B cell (primary cell): Measurements from ENCODE around the gene CEP131. TPM values are rescaled to one million over a fixed set of nuclear protein-coding genes. Genes with fewer than 3 reads are reported as not detected.

Experiments
- ATAC-seq: fragments of 200-7000 bp; cut with Tn5 transposase; one replicate; pipeline ENCODE4 v1.10.0; 2021; ENCODE audit warnings: low read depth, mild to moderate bottlenecking, moderate number of reproducible peaks, moderate library complexity
- CTCF ChIA-PET: fragments of 350-600 bp; sonication (Branson Sonifier 250); formaldehyde crosslinking; loops from one replicate; lab custom pipeline; 2021; ENCODE audit warnings: antibody characterized with exemption, inconsistent platforms; lab: Charles Lee
- POLR2A ChIA-PET: fragments of 350-600 bp; sonication (Branson Sonifier 250); formaldehyde crosslinking; loops from one replicate; lab custom pipeline; 2021; ENCODE audit warnings: antibody characterized with exemption; lab: Charles Lee
- DNase-seq: peaks from one replicate; pipeline ENCODE4 v3.0.0; 2013
- H2AFZ ChIP-seq: 2 replicates; pipeline ENCODE4 v1.6.1; 2012; ENCODE audit warnings: mild to moderate bottlenecking, low read depth, low read length; ENCODE audit not compliant: insufficient read depth, poor library complexity, severe bottlenecking
- H3K27ac ChIP-seq, 2 donors: 1 replicate in 1 of 2; 2 replicates in 1 of 2; pipeline ENCODE4 v1.5.1; 2012 to 2013; ENCODE audit warnings: low read length in 2 of 2, mild to moderate bottlenecking in 2 of 2, moderate library complexity in 1 of 2
- H3K27me3 ChIP-seq, 4 experiments: fragments of 200-600 bp in 1 of 4; sonication (generic) in 1 of 4; replicated peaks in 1 of 4; 1 replicate in 2 of 4; 2 replicates in 2 of 4; pipeline versions ENCODE4 v1.6.1 to v1.7.0; 2013 to 2016; ENCODE audit warnings: low read length in 3 of 4, mild to moderate bottlenecking in 2 of 4, mixed read lengths in 1 of 4, moderate library complexity in 1 of 4; ENCODE audit not compliant: insufficient read depth in 4 of 4, control insufficient read depth in 3 of 4; ENCODE audit errors: control extremely low read depth in 1 of 4
- H3K36me3 ChIP-seq, 2 experiments: replicated peaks in 1 of 2; 1 replicate in 1 of 2; 2 replicates in 1 of 2; pipeline versions ENCODE4 v1.6.1 to v1.7.1; 2013; ENCODE audit warnings: low read length in 1 of 2; ENCODE audit not compliant: insufficient read depth in 2 of 2, control insufficient read depth in 1 of 2; ENCODE audit errors: control extremely low read depth in 1 of 2, extremely low read depth in 1 of 2
- H3K4me1 ChIP-seq, 2 donors: fragments of 200-600 bp in 1 of 2; sonication (generic) in 1 of 2; 1 replicate in 1 of 2; 2 replicates in 1 of 2; pipeline versions ENCODE4 v1.5.1 to v1.6.1; 2013 to 2017; ENCODE audit warnings: low read length in 2 of 2; ENCODE audit not compliant: control insufficient read depth in 2 of 2, insufficient read depth in 2 of 2
- H3K4me2 ChIP-seq: replicated peaks from 2 replicates; pipeline ENCODE3; 2012; ENCODE audit warnings: mild to moderate bottlenecking, low read depth, low read length; ENCODE audit not compliant: poor library complexity, severe bottlenecking
- H3K4me3 ChIP-seq, 5 experiments: fragments of 200-600 bp in 1 of 5; sonication (generic) in 1 of 5; 1 replicate in 3 of 5; 2 replicates in 2 of 5; pipeline versions ENCODE4 v1.5.1 to v1.7.0; 2011 to 2016; ENCODE audit warnings: low read length in 4 of 5, mild to moderate bottlenecking in 4 of 5, low read depth in 2 of 5, control low read depth in 1 of 5, moderate library complexity in 1 of 5; ENCODE audit not compliant: insufficient read depth in 1 of 5; ENCODE audit errors: control extremely low read depth in 1 of 5, extremely low read depth in 1 of 5
- H3K79me2 ChIP-seq: fragments of 200-600 bp; sonication (generic); one replicate; pipeline ENCODE4 v1.6.0; 2016; ENCODE audit warnings: low read length; ENCODE audit not compliant: control insufficient read depth, insufficient read depth
- H3K9ac ChIP-seq: fragments of 200-600 bp; sonication (generic); 2 replicates; pipeline ENCODE4 v1.6.1; 2017; ENCODE audit warnings: mild to moderate bottlenecking, low read length, moderate library complexity
- H3K9me3 ChIP-seq, 3 donors: one replicate each; pipeline versions ENCODE4 v1.6.1 to v1.7.1; 2013; ENCODE audit warnings: low read length in 2 of 3; ENCODE audit not compliant: control insufficient read depth in 2 of 3, insufficient read depth in 1 of 3; ENCODE audit errors: control extremely low read depth in 1 of 3
- H4K20me1 ChIP-seq: 2 replicates; pipeline ENCODE4 v1.6.0; 2012; ENCODE audit warnings: mild to moderate bottlenecking, low read length; ENCODE audit not compliant: insufficient read depth, control insufficient read depth, poor library complexity, severe bottlenecking
- H3K27ac Mint-ChIP-seq: one replicate; pipeline ENCODE4 v1.8.0; 2021; ENCODE audit warnings: mixed read lengths
- H3K27me3 Mint-ChIP-seq: one replicate; pipeline ENCODE4 v1.8.0; 2021; ENCODE audit warnings: mixed read lengths
- H3K4me1 Mint-ChIP-seq: one replicate; pipeline ENCODE4 v1.8.0; 2021; ENCODE audit warnings: mixed read lengths
- H3K4me3 Mint-ChIP-seq: one replicate; pipeline ENCODE4 v1.8.0; 2021; ENCODE audit warnings: mixed read lengths
- H3K9me3 Mint-ChIP-seq: one replicate; pipeline ENCODE4 v1.8.0; 2022; ENCODE audit warnings: mixed read lengths; ENCODE audit not compliant: insufficient read depth
- CTCF ChIP-seq: fragments of 200-600 bp; IDR thresholded peaks from one replicate; pipeline ENCODE4 v1.8.0; 2022; ENCODE audit warnings: antibody characterized with exemption, mild to moderate bottlenecking
- EZH2 ChIP-seq: IDR thresholded peaks from 2 replicates; pipeline ENCODE4 v1.6.1; 2012; ENCODE audit warnings: borderline replicate concordance, low read depth, mild to moderate bottlenecking, moderate library complexity, low read length; ENCODE audit not compliant: insufficient read depth, poor library complexity, severe bottlenecking
- WGBS: methylation state at CpG from one replicate; pipeline ENCODE4 v1.1.5; 2013; ENCODE audit warnings: missing lambda C conversion rate; ENCODE audit not compliant: insufficient coverage; 5-methylcytosine and 5-hydroxymethylcytosine counted together
- intact Hi-C: fragments of 100-400 bp; cut with micrococcal nuclease; formaldehyde crosslinking; loops from one replicate; pipeline ENCODE4 v1.10.0; 2022
- polyA plus RNA-seq: library from polyadenylated mRNA; depleted of rRNA; stranded (reverse); fragments of >200 nt; gene quantifications from 2 replicates; pipeline ENCODE4 v1.2.3, GENCODE V29; 2012
- total RNA-seq, 2 donors: library from RNA; stranded (reverse); fragments of 120-200 nt in 1 of 2; gene quantifications; 1 replicate in 1 of 2; 2 replicates in 1 of 2; pipeline versions ENCODE4 v1.2.3 to v1.2.4, GENCODE V29; 2013 to 2022

The CEP131 gene
- total and polyA plus RNA-seq, 2 donors (not counting 1 experiment from before 2014, with no cell fraction given), result 18.8 to 25.5 TPM

- 86% methylated on average over 8 of the region's 15 CpGs for WGBS
- H3K4me3 Mint-ChIP-seq, result no peak overlapping the region
- CTCF ChIA-PET, result interaction anchor here (0.7 to 4.2 kb wide), 13 partner anchors 43 to 348 kb away, joined by 3 to 44 read pairs (median 5); partner anchors contain the start of genes BAHCC1, FAAP100 and SLC38A10
- no peak for ATAC-seq
- Histone ChIP-seq H3K36me3 (peaks cover 0 to 46% of the 10 kb centered on the region in 2 experiments), H3K27me3 (no peaks in the 10 kb centered on the region), H4K20me1 (peaks cover 71% of the 10 kb centered on the region), H3K9ac (no peak overlapping the region), H2AFZ (no peak overlapping the region), H3K4me2 (no peak overlapping the region), H3K4me1 (peaks cover 0 to 11% of the 10 kb centered on the region in 2 donors), H3K9me3 (no peaks in the 10 kb centered on the region), H3K79me2 (peaks cover 15% of the 10 kb centered on the region), H3K27ac (no peak overlapping the region), H3K4me3 (no peak overlapping the region)
- DNase-seq, result no peak
- intact Hi-C loops, result loop anchor here (5.0 to 10.0 kb wide), 2 partner anchors 262 to 300 kb away; partner anchors contain the start of genes ACTG1 and FAAP100
- POLR2A ChIA-PET, result no interaction called here
- H3K27me3 Mint-ChIP-seq, result no peaks in the 10 kb centered on the region
- H3K27ac Mint-ChIP-seq, result no peak overlapping the region
- H3K9me3 Mint-ChIP-seq, result no peaks in the 10 kb centered on the region
- TF ChIP-seq CTCF (no peak), EZH2 (no peak)
- peaks cover 7% of the 10 kb centered on the region for H3K4me1 Mint-ChIP-seq
Observed at GRCh38 chr17:81252326-81252986, 29.7 kb upstream of the CEP131 start.

DNA sequence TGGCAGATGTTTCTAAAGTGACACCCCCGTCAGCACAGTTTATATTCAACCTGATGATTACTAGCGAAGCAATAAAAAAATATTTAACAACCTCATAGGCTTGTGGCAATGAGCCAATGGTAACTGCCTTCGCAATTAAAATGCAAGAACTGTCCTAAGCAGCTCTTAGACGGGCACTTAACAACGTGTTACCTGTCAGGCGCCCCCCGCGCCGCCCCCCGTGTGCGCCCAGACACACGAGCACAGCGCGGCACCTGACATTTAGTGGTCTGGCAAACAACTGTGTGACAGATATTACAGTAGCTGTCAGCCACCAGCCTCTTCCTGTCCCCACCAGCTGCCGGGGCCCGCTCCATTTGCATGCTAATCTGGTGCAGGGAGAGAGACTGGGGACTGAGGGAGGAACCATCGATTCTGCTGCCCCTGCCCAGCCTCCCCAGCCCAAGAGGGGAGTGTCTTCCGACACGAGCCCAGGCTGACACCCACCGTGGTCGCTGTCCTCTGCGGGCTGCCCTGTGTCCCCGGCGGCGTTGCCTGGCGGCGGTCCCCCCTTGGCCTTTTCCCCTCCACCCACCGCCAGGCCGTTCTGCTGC is 29.0 kb upstream of the CEP131 start:
- CTCF ChIA-PET, result interaction anchor here (1.6 to 4.2 kb wide), 4 partner anchors 233 to 349 kb away, joined by 6 to 33 read pairs (median 8); no protein-coding TSS in a partner anchor

More for the DNA sequence above, 29.0 kb upstream of the CEP131 start:
- Mint-ChIP-seq H3K4me3 (no peak overlapping the region), H3K27ac (peak overlapping the region; percentile 26), H3K4me1 (peaks cover 7% of the 10 kb centered on the region), H3K27me3 (no peaks in the 10 kb centered on the region), H3K9me3 (no peaks in the 10 kb centered on the region)
- Histone ChIP-seq H3K79me2 (peaks cover 15% of the 10 kb centered on the region), H4K20me1 (peaks cover 68% of the 10 kb centered on the region), H2AFZ (no peak overlapping the region), H3K9ac (no peak overlapping the region), H3K9me3 (no peaks in the 10 kb centered on the region), H3K4me3 (no peak overlapping the region), H3K27me3 (no peaks in the 10 kb centered on the region), H3K27ac (no peak overlapping the region), H3K36me3 (peaks cover 0 to 46% of the 10 kb centered on the region in 2 experiments), H3K4me2 (peak overlapping the region; percentile 0), H3K4me1 (peaks cover 0 to 11% of the 10 kb centered on the region in 2 donors)
- POLR2A ChIA-PET, result no interaction called here
- intact Hi-C loops, result loop anchor here (5.0 to 10.0 kb wide), 2 partner anchors 263 to 300 kb away; partner anchors contain the start of genes ACTG1 and FAAP100
- no peak for TF ChIP-seq CTCF
- no peak for TF ChIP-seq EZH2
- WGBS, result 48% methylated on average over 26 of the region's 29 CpGs
- no peak for DNase-seq
- ATAC-seq, result no peak
